ENCODE data around the gene VPS13A.
"Not testable (repeated sequence)": the region's sequence is repeated elsewhere in the genome, so short reads cannot be mapped to it uniquely, and the experiment has no call there.

Gene VPS13A

GRCh38 chr9:77224746-77225312 lies 47.5 kb downstream of the VPS13A start:
- DNase-seq = no peak
- Mint-ChIP-seq H3K27ac (no peak overlapping the region), H3K27me3 (no peaks in the 10 kb centered on the region), H3K36me3 (ENCODE audit: low read depth) (peaks cover 88% of the 10 kb centered on the region), H3K9me3 (no peaks in the 10 kb centered on the region), H3K4me3 (no peak overlapping the region), H3K4me1 (ENCODE audit: low read depth) (no peaks in the 10 kb centered on the region)

- peaks cover 3% of the 10 kb centered on the region for H3K4me1 Mint-ChIP-seq (ENCODE audit: low read depth)
- peaks cover 73% of the 10 kb centered on the region for H3K36me3 Mint-ChIP-seq (ENCODE audit: low read depth)
- H3K27ac Mint-ChIP-seq = no peak overlapping the region
- no peaks in the 10 kb centered on the region for H3K9me3 Mint-ChIP-seq
- no peaks in the 10 kb centered on the region for H3K27me3 Mint-ChIP-seq
- DNase-seq = no peak
- no peak overlapping the region for H3K4me3 Mint-ChIP-seq
Observed at GRCh38 chr9:77236693-77237092, 59.4 kb downstream of the VPS13A start.

DNA sequence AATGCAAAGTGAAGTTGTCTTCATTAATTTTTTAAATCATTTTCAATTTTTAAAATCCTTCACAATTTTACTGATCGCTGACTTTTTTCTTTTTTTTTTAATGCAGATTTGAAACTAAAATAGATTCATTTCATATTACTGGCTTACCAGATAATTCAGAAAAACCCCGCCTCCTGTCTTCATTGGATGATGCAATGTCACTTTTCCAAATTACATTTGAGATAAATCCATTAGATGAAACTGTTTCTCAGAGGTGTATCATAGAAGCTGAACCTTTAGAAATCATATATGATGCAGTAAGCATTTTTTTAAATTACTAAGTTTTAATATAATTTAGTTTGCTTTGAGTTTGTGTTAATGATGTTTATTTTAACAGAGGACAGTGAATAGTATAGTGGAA lies 60.6 kb downstream of the VPS13A start:
- Mint-ChIP-seq H3K4me1 (ENCODE audit: low read depth) (peaks cover 3% of the 10 kb centered on the region), H3K27me3 (no peaks in the 10 kb centered on the region)

GRCh38 chr9:77251050-77251449 lies 73.7 kb downstream of the VPS13A start:
- H3K9me3 Mint-ChIP-seq = peaks cover 8% of the 10 kb centered on the region
- H3K4me1 Mint-ChIP-seq (ENCODE audit: low read depth) = no peaks in the 10 kb centered on the region
- no peak for DNase-seq
- no peaks in the 10 kb centered on the region for H3K27me3 Mint-ChIP-seq
- no peak overlapping the region for H3K27ac Mint-ChIP-seq
- no peak overlapping the region for H3K4me3 Mint-ChIP-seq
- H3K36me3 Mint-ChIP-seq (ENCODE audit: low read depth) = peaks cover 75% of the 10 kb centered on the region

More for the DNA sequence above, 60.6 kb downstream of the VPS13A start:
- Mint-ChIP-seq H3K9me3 (no peaks in the 10 kb centered on the region), H3K36me3 (ENCODE audit: low read depth) (peaks cover 71% of the 10 kb centered on the region), H3K27ac (no peak overlapping the region), H3K4me3 (no peak overlapping the region)
- DNase-seq = no peak

DNA sequence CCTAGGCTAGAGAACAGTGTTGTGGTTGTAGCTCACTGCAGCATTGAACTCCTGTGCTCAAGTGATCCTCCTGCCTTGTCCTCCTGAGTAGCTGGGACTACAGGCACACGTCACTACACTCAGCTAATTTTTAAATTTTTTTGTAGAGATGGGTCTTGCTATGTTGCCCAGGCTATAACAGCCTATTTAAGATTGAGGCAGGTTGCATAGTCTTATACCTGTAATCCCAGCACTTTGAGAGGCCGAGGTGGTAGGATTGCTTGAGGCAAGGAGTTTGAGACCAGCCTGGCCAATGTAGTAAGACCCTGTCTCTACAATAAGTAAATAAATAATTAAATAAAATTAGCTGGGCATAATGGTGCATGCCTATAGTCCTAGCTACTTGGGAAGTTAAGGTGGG lies 79.9 kb downstream of the VPS13A start:
- Mint-ChIP-seq H3K36me3 (ENCODE audit: low read depth) (peaks cover 71% of the 10 kb centered on the region), H3K9me3 (peaks cover 13% of the 10 kb centered on the region), H3K4me3 (no peak overlapping the region), H3K27me3 (no peaks in the 10 kb centered on the region), H3K27ac (no peak overlapping the region), H3K4me1 (ENCODE audit: low read depth) (no peaks in the 10 kb centered on the region)
- no peak for DNase-seq

DNA sequence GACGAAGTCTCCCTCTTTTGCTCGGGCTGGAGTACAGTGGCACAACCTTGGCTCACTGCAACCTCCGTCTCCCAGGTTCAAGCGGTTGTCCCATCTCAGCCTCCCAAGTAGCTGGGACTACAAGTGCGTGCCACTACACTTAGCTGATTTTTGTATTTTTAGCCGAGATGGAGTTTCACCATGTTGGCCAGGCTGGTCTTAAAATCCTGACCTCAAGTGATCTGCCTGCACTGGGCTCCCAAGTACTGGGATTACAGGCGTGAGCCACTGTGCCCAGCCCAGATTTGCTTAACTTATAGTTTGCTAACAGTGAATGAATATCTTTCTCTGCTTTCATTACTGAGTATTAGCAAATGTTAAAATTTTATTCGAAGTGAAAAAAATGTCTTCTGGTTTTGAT lies 84.3 kb downstream of the VPS13A start:
- H3K36me3 Mint-ChIP-seq (ENCODE audit: low read depth) = peaks cover 74% of the 10 kb centered on the region
- no peaks in the 10 kb centered on the region for H3K4me1 Mint-ChIP-seq (ENCODE audit: low read depth)
- no peaks in the 10 kb centered on the region for H3K27me3 Mint-ChIP-seq
- H3K27ac Mint-ChIP-seq = no peak overlapping the region
- H3K9me3 Mint-ChIP-seq = peaks cover 14% of the 10 kb centered on the region
- no peak for DNase-seq
- H3K4me3 Mint-ChIP-seq = no peak overlapping the region

GRCh38 chr9:77267762-77268161 lies 90.4 kb downstream of the VPS13A start:
- not testable (repeated sequence) for H3K4me1 Mint-ChIP-seq (ENCODE audit: low read depth); DNase-seq; H3K27me3 Mint-ChIP-seq; H3K4me3 Mint-ChIP-seq; H3K27ac Mint-ChIP-seq; H3K9me3 Mint-ChIP-seq
- peaks cover 81% of the 10 kb centered on the region for H3K36me3 Mint-ChIP-seq (ENCODE audit: low read depth)

GRCh38 chr9:77271023-77271690 lies 93.8 kb downstream of the VPS13A start:
- no peaks in the 10 kb centered on the region for H3K4me1 Mint-ChIP-seq (ENCODE audit: low read depth)
- H3K27me3 Mint-ChIP-seq = no peaks in the 10 kb centered on the region
- H3K27ac Mint-ChIP-seq = no peak overlapping the region
- no peak overlapping the region for H3K4me3 Mint-ChIP-seq
- peaks cover 62% of the 10 kb centered on the region for H3K36me3 Mint-ChIP-seq (ENCODE audit: low read depth)
- H3K9me3 Mint-ChIP-seq = no peaks in the 10 kb centered on the region
- DNase-seq = no peak

GRCh38 chr9:77276799-77277198 lies 99.5 kb downstream of the VPS13A start:
- H3K36me3 Mint-ChIP-seq (ENCODE audit: low read depth) = peaks cover 61% of the 10 kb centered on the region
- no peak overlapping the region for H3K4me3 Mint-ChIP-seq
- no peaks in the 10 kb centered on the region for H3K9me3 Mint-ChIP-seq
- DNase-seq = no peak
- no peaks in the 10 kb centered on the region for H3K4me1 Mint-ChIP-seq (ENCODE audit: low read depth)
- H3K27me3 Mint-ChIP-seq = no peaks in the 10 kb centered on the region
- H3K27ac Mint-ChIP-seq = no peak overlapping the region

- Mint-ChIP-seq H3K27ac (no peak overlapping the region), H3K4me3 (no peak overlapping the region), H3K9me3 (no peaks in the 10 kb centered on the region), H3K36me3 (ENCODE audit: low read depth) (peaks cover 62% of the 10 kb centered on the region), H3K27me3 (no peaks in the 10 kb centered on the region), H3K4me1 (ENCODE audit: low read depth) (no peaks in the 10 kb centered on the region)
- no peak for DNase-seq
Observed at GRCh38 chr9:77277719-77278118, 100.4 kb downstream of the VPS13A start.

DNA sequence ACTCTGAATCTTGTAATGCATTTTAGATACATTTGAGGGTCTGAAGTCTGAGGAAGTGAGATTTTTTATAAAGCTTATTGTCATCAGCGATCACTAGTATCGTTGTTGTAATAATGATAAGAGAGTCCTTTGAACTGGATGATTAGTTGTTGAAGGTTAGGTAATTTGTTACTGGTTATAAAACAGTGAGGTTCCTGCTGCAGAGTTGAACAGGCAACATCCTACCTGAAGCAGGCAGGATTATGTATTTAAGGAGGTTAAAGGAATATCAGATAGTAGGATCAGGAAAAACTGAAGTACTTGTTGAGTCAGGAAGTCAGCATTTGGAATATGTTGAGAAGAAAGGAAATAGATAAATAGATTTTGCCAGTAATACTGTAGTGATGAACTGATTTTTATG lies 106.7 kb downstream of the VPS13A start:
- Mint-ChIP-seq H3K36me3 (ENCODE audit: low read depth) (peaks cover 76% of the 10 kb centered on the region), H3K4me1 (ENCODE audit: low read depth) (no peaks in the 10 kb centered on the region), H3K9me3 (peaks cover 16% of the 10 kb centered on the region), H3K27me3 (no peaks in the 10 kb centered on the region), H3K4me3 (no peak overlapping the region), H3K27ac (no peak overlapping the region)
- no peak for DNase-seq

GRCh38 chr9:77284616-77285015 lies 107.3 kb downstream of the VPS13A start:
- no peaks in the 10 kb centered on the region for H3K4me1 Mint-ChIP-seq (ENCODE audit: low read depth)
- H3K27ac Mint-ChIP-seq = no peak overlapping the region
- H3K36me3 Mint-ChIP-seq (ENCODE audit: low read depth) = peaks cover 78% of the 10 kb centered on the region
- no peak overlapping the region for H3K4me3 Mint-ChIP-seq
- peaks cover 16% of the 10 kb centered on the region for H3K9me3 Mint-ChIP-seq
- H3K27me3 Mint-ChIP-seq = no peaks in the 10 kb centered on the region
- DNase-seq = no peak

DNA sequence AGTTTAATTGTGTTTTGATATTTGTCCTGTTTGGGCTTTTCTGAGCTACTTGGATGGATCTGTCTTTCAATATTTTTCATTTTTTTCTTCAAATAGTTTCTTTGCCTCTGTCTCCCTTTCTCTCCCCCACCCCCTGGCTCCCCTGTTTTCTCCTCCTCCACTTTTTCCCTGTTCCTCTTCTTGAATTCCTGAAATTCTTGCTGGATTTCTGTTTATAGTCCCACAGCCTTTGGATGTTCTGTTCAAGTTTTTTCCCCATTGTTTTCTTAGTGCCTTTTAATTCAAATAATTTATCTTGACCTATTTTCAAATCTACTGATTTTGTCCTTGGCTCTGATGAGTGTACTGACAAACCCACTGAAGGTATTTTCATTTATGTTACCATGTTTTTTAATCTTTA lies 113.0 kb downstream of the VPS13A start:
- no peak for DNase-seq
- peaks cover 4% of the 10 kb centered on the region for H3K4me1 Mint-ChIP-seq (ENCODE audit: low read depth)
- H3K27me3 Mint-ChIP-seq = no peaks in the 10 kb centered on the region
- peaks cover 78% of the 10 kb centered on the region for H3K36me3 Mint-ChIP-seq (ENCODE audit: low read depth)
- no peak overlapping the region for H3K4me3 Mint-ChIP-seq
- no peak overlapping the region for H3K27ac Mint-ChIP-seq
- peaks cover 16% of the 10 kb centered on the region for H3K9me3 Mint-ChIP-seq

GRCh38 chr9:77291714-77292113 lies 114.4 kb downstream of the VPS13A start:
- no peak overlapping the region for H3K4me3 Mint-ChIP-seq
- H3K27me3 Mint-ChIP-seq = no peaks in the 10 kb centered on the region
- peaks cover 16% of the 10 kb centered on the region for H3K9me3 Mint-ChIP-seq
- no peak for DNase-seq
- H3K4me1 Mint-ChIP-seq (ENCODE audit: low read depth) = peaks cover 4% of the 10 kb centered on the region
- H3K27ac Mint-ChIP-seq = no peak overlapping the region
- H3K36me3 Mint-ChIP-seq (ENCODE audit: low read depth) = peaks cover 65% of the 10 kb centered on the region

GRCh38 chr9:77293949-77294348 lies 116.6 kb downstream of the VPS13A start:
- DNase-seq = no peak
- H3K27me3 Mint-ChIP-seq = no peaks in the 10 kb centered on the region
- no peak overlapping the region for H3K27ac Mint-ChIP-seq
- H3K4me1 Mint-ChIP-seq (ENCODE audit: low read depth) = peaks cover 5% of the 10 kb centered on the region
- H3K4me3 Mint-ChIP-seq = no peak overlapping the region
- peaks cover 44% of the 10 kb centered on the region for H3K36me3 Mint-ChIP-seq (ENCODE audit: low read depth)
- H3K9me3 Mint-ChIP-seq = peaks cover 3% of the 10 kb centered on the region

All from activated T-cell treated with anti-CD3 and anti-CD28 coated beads, Interleukin-2, amount 50 U/mL, for 24 hours (primary cell).